GM21526 (cell line): ENCODE data around the gene DCBLD2.

Experiments
- ATAC-seq: cut with Tn5 transposase; IDR thresholded peaks from one replicate; pipeline ENCODE4 v1.9.1; 2021; ENCODE audit warnings: moderate library complexity; ENCODE audit not compliant: unreplicated experiment, low FRiP score

The DCBLD2 gene

GRCh38 chr3:98800401-98800800 is 101.1 kb downstream of the DCBLD2 start:
- no peak for ATAC-seq

- no peak for ATAC-seq
These were observed 102.0 kb downstream of the DCBLD2 start for GRCh38 chr3:98799479-98799878.

- no peak for ATAC-seq
These were observed 102.7 kb downstream of the DCBLD2 start for GRCh38 chr3:98798820-98799219.

- ATAC-seq: no peak
These were observed 103.6 kb downstream of the DCBLD2 start for GRCh38 chr3:98797905-98798304.

GRCh38 chr3:98796334-98796733 is 105.2 kb downstream of the DCBLD2 start:
- ATAC-seq: no peak

- no peak for ATAC-seq
These were observed 107.5 kb downstream of the DCBLD2 start for GRCh38 chr3:98793971-98794370.

- ATAC-seq: no peak
These were observed 109.9 kb downstream of the DCBLD2 start for GRCh38 chr3:98791341-98792325.

- ATAC-seq: no peak
These were observed 112.8 kb downstream of the DCBLD2 start for GRCh38 chr3:98788651-98789050.

GRCh38 chr3:98787181-98787580 is 114.3 kb downstream of the DCBLD2 start:
- ATAC-seq: no peak

GRCh38 chr3:98786364-98787006 is 115.0 kb downstream of the DCBLD2 start:
- ATAC-seq: no peak

GRCh38 chr3:98784666-98785600 is 116.6 kb downstream of the DCBLD2 start:
- ATAC-seq: no peak

- no peak for ATAC-seq
These were observed 117.5 kb downstream of the DCBLD2 start for GRCh38 chr3:98784042-98784441.

GRCh38 chr3:98782824-98783500 is 118.5 kb downstream of the DCBLD2 start:
- ATAC-seq: no peak

- no peak for ATAC-seq
These were observed 121.2 kb downstream of the DCBLD2 start for GRCh38 chr3:98780343-98780742.

GRCh38 chr3:98779541-98780335 is 121.8 kb downstream of the DCBLD2 start:
- ATAC-seq: no peak

GRCh38 chr3:98778852-98779413 is 122.6 kb downstream of the DCBLD2 start:
- no peak for ATAC-seq

GRCh38 chr3:98778383-98778782 is 123.1 kb downstream of the DCBLD2 start:
- no peak for ATAC-seq

- no peak for ATAC-seq
These were observed 123.7 kb downstream of the DCBLD2 start for GRCh38 chr3:98777801-98778220.

- ATAC-seq: no peak
These were observed 124.2 kb downstream of the DCBLD2 start for GRCh38 chr3:98777286-98777685.
